ENCODE results near the gene GNB4. TPM values are rescaled to one million over a fixed set of nuclear protein-coding genes. Genes with fewer than 3 reads are reported as not detected.

Gene GNB4
- total RNA-seq, 1 donor, result 63.4 TPM

- TF ChIP-seq, protein P1, sequence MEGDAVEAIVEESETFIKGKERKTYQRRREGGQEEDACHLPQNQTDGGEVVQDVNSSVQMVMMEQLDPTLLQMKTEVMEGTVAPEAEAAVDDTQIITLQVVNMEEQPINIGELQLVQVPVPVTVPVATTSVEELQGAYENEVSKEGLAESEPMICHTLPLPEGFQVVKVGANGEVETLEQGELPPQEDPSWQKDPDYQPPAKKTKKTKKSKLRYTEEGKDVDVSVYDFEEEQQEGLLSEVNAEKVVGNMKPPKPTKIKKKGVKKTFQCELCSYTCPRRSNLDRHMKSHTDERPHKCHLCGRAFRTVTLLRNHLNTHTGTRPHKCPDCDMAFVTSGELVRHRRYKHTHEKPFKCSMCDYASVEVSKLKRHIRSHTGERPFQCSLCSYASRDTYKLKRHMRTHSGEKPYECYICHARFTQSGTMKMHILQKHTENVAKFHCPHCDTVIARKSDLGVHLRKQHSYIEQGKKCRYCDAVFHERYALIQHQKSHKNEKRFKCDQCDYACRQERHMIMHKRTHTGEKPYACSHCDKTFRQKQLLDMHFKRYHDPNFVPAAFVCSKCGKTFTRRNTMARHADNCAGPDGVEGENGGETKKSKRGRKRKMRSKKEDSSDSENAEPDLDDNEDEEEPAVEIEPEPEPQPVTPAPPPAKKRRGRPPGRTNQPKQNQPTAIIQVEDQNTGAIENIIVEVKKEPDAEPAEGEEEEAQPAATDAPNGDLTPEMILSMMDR (IDR thresholded peaks at IDR 0.05; ENCODE audit: insufficient read depth, low read length), result no peak
- no peak for DNase-seq (ENCODE audit: low read depth)
- H3K4me3 ChIP-seq (ENCODE audit: low read depth, low read length), result no peak overlapping the region
These were observed 74.8 kb downstream of the GNB4 start for GRCh38 chr3:179376474-179376873.

DNA sequence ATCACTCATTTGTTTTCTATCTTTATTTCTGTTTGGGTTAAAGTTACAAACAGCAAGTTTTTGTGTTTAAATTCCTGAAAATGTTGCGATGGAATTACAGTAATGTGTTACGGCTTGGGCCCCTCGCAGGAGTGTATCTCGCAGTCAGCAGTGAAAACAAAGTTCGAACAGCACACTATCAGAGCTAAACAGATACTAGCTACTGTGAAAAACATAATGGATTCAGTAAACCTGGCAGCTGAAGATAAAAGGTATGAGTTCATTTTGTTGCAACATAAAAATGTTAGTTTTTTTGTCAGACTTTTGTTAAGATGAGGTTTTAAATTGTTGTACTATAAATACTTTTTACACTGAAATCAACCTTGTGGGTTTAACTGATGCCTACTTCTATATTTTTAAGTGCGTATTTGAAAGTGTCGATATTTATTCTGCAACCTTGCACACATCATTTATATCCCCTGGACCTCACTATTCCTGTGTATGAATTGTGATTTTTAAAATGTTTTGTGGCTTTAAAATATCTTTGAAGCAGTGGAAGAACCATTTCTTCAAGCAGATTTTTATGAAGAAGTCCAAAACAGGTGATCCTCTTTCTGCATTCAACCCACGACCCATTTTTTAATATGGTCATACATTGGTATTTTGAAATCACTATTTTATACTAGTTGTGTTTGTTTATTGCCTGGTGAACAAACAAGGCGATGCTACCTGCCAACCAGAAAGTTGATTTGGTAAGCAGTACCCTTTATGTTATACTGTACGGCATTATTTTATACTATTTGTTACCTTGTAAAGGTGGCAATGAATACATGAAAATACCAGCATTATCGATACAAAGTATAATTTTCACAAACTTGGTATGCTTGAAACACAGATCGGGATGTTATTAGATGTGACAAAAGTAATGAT, 75.9 kb downstream of the GNB4 start:
- DNase-seq (ENCODE audit: low read depth), result no peak
- no peak overlapping the region for H3K4me3 ChIP-seq (ENCODE audit: low read depth, low read length)
- TF ChIP-seq, protein P1 (IDR thresholded peaks at IDR 0.05; ENCODE audit: insufficient read depth, low read length), result no peak

DNA sequence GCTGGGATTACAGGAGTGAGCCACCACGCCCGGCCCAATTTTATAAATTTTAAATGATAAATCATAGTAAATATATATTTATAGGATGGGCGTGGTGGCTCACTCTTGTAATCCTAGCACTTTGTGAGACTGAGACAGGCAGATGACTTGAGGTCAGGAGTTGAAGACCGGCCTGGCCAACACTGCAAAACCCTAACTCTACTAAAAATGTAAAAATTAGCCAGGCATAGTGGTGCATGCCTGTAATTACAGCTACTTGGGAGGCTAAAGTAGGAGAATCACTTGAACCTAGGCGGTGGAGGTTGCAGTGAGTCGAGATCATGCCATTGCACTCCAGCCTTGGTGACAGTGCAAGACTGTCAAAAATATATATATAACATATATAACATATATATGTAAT, 77.3 kb downstream of the GNB4 start:
- TF ChIP-seq, protein P1 (IDR thresholded peaks at IDR 0.05; ENCODE audit: insufficient read depth, low read length), result no peak
- no peak for DNase-seq (ENCODE audit: low read depth)

DNA sequence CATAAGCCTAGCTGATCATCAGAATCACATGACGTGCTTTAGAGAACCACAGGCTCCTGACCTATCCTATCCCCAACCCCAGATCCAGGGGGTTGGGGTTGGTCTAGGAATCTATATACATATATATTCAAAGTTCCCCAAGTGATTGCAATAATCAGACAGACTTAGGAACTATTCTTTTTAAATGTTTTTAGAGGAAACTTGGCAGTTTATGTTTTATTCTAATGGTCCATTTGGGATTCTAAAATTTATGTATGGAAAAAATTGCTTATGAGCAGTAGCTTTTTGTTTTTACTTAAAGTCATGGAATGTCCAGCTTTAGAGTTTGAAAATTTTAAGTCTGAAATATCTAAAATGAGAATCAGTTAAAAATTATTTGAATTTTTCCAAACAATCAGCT, 81.6 kb downstream of the GNB4 start:
- no peak for DNase-seq (ENCODE audit: low read depth)
- TF ChIP-seq, protein P1 (IDR thresholded peaks at IDR 0.05; ENCODE audit: insufficient read depth, low read length), result no peak
- H3K4me3 ChIP-seq (ENCODE audit: low read depth, low read length), result no peak overlapping the region

More for the DNA sequence above, 77.3 kb downstream of the GNB4 start:
- no peak overlapping the region for H3K4me3 ChIP-seq (ENCODE audit: low read depth, low read length)

DNA sequence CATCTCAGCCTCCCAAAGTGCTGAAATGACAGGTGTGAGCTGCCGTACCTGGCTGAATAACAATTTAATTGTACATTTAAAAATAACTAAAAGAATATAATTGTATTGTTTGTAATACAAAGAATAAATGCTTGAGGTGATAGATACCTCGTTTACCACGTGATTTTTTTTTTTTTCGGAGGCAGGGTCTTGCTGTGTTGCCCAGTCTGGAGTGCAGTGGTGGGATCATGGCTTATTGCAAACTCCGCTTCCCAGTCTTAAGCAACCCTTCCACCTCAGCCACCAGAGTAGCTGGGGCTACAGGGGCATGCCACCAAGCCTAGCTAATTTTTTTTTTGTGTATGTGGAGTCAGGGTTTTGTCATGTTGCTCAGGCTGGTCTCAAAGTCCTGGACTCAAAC, 87.9 kb downstream of the GNB4 start:
- no peak overlapping the region for H3K4me3 ChIP-seq (ENCODE audit: low read depth, low read length)
- DNase-seq (ENCODE audit: low read depth), result no peak
- TF ChIP-seq, protein P1 (IDR thresholded peaks at IDR 0.05; ENCODE audit: insufficient read depth, low read length), result no peak

DNA sequence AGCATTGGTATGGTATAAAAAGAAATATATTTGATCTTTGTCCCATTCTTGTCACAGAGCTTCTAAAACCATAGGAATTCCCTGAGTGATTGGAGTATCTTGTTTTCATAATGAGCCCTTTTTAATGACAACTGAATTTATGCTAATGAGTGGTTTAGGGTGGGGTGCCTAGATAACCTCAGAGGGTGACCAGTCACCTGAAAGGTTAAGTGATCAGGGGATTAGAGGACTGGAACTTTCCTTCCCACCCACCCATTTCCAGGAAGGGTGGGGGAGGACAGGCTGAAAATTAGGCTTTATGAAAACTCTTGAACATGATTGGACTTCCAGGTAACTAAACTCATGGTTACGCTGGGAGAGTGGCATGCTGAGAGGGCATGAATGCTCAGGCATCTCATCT, 95.3 kb downstream of the GNB4 start:
- no peak overlapping the region for H3K4me3 ChIP-seq (ENCODE audit: low read depth, low read length)
- no peak for DNase-seq (ENCODE audit: low read depth)
- TF ChIP-seq, protein P1 (IDR thresholded peaks at IDR 0.05; ENCODE audit: insufficient read depth, low read length), result no peak
